Measurements from ENCODE around the gene CLK2. TPM values are rescaled to one million over a fixed set of nuclear protein-coding genes. Genes with fewer than 3 reads are reported as not detected.

The CLK2 gene
- total and polyA plus RNA-seq, 2 of the 8 experiments (the other 6 are each of a cell fraction or from before 2014, with no cell fraction given), result 62.2 to 76.0 TPM

- TF ChIP-seq CHD7 (IDR thresholded peaks at IDR 0.05; ENCODE audit: insufficient replicate concordance, low read length) (no peak), BRCA1 (IDR thresholded peaks at IDR 0.05; ENCODE audit: low read depth, low read length) (no peak), GTF2F1 (IDR thresholded peaks at IDR 0.05; ENCODE audit: borderline replicate concordance, low read depth, low read length) (no peak), ZNF274 (IDR thresholded peaks at IDR 0.05; ENCODE audit: borderline replicate concordance, extremely low read depth, low read length) (no peak), KDM1A (IDR thresholded peaks at IDR 0.05; ENCODE audit: borderline replicate concordance, low read length) (no peak), KDM4A (IDR thresholded peaks at IDR 0.05; ENCODE audit: low read depth, low read length, severe bottlenecking) (no peak), JUND (IDR thresholded peaks at IDR 0.05; ENCODE audit: low read length) (no peak), NANOG (IDR thresholded peaks at IDR 0.05; ENCODE audit: insufficient read depth, low read depth, low read length, poor library complexity, severe bottlenecking) (no peak), SP1 (IDR thresholded peaks at IDR 0.05; ENCODE audit: low read depth, low read length) (peak; percentile 42; the same call in 1 of the 2 replicates)
Observed at GRCh38 chr1:155273343-155274245, at the start of gene CLK2 (continued).

Data from H1 (cell line).